CD14-positive monocyte (primary cell): ENCODE measurements around the gene CHCHD10. TPM values are rescaled to one million over a fixed set of nuclear protein-coding genes. Genes with fewer than 3 reads are reported as not detected.

Experiments used
- DNase-seq, 3 donors: peaks; one replicate each; pipeline ENCODE4 v3.0.0-alpha.2; 2011 to 2022
- H2AFZ ChIP-seq: 2 replicates; pipeline ENCODE4 v1.6.0; 2012; ENCODE audit warnings: mild to moderate bottlenecking, low read depth, low read length, inconsistent platforms; ENCODE audit not compliant: insufficient read depth, poor library complexity, severe bottlenecking
- H3K27ac ChIP-seq, 2 donors: 1 replicate in 1 of 2; 2 replicates in 1 of 2; pipeline ENCODE4 v1.5.1; 2012 to 2013; ENCODE audit warnings: low read length in 2 of 2, control low read depth in 1 of 2, inconsistent platforms in 1 of 2, low read depth in 1 of 2, mild to moderate bottlenecking in 1 of 2
- H3K27me3 ChIP-seq, 2 donors: one replicate each; pipeline versions ENCODE4 v1.6.0 to v1.6.1; 2011 to 2013; ENCODE audit warnings: low read length in 2 of 2; ENCODE audit not compliant: control insufficient read depth in 2 of 2, insufficient read depth in 2 of 2
- H3K36me3 ChIP-seq, 2 donors: replicated peaks in 1 of 2; 1 replicate in 1 of 2; 2 replicates in 1 of 2; pipeline versions ENCODE4 v1.5.1 to v1.6.1; 2012 to 2013; ENCODE audit warnings: low read length in 2 of 2, control low read depth in 1 of 2, inconsistent platforms in 1 of 2, mild to moderate bottlenecking in 1 of 2; ENCODE audit not compliant: insufficient read depth in 2 of 2, control insufficient read depth in 1 of 2
- H3K4me1 ChIP-seq, 2 donors: 1 replicate in 1 of 2; 2 replicates in 1 of 2; pipeline versions ENCODE4 v1.5.1 to v1.6.1; 2012 to 2013; ENCODE audit warnings: low read length in 2 of 2, control low read depth in 1 of 2, inconsistent platforms in 1 of 2, mild to moderate bottlenecking in 1 of 2, moderate library complexity in 1 of 2; ENCODE audit not compliant: insufficient read depth in 2 of 2, control insufficient read depth in 1 of 2
- H3K4me2 ChIP-seq: replicated peaks from 2 replicates; pipeline ENCODE3; 2012; ENCODE audit warnings: low read length, moderate library complexity, mild to moderate bottlenecking; ENCODE audit not compliant: poor library complexity, severe bottlenecking; ENCODE audit errors: extremely low read depth
- H3K4me3 ChIP-seq, 3 experiments: fragments of 200-600 bp in 1 of 3; sonication (generic) in 1 of 3; replicated peaks in 1 of 3; 1 replicate in 2 of 3; 2 replicates in 1 of 3; pipeline ENCODE4 v1.5.1; 2011 to 2013; ENCODE audit warnings: low read length in 3 of 3, mild to moderate bottlenecking in 3 of 3, control low read depth in 2 of 3, low read depth in 2 of 3, inconsistent platforms in 1 of 3, moderate library complexity in 1 of 3
- H3K79me2 ChIP-seq: 2 replicates; pipeline ENCODE4 v1.6.0; 2012; ENCODE audit warnings: mild to moderate bottlenecking, control low read depth, inconsistent platforms, low read length, moderate library complexity; ENCODE audit not compliant: insufficient read depth
- H3K9ac ChIP-seq: 2 replicates; pipeline ENCODE4 v1.6.0; 2017; ENCODE audit warnings: low read length, mild to moderate bottlenecking; ENCODE audit not compliant: insufficient read depth, poor library complexity, severe bottlenecking
- H3K9me3 ChIP-seq, 2 donors: replicated peaks in 1 of 2; 1 replicate in 1 of 2; 2 replicates in 1 of 2; pipeline versions ENCODE4 v1.5.1 to v1.6.1; 2012 to 2013; ENCODE audit warnings: low read length in 2 of 2, control low read depth in 1 of 2; ENCODE audit not compliant: control insufficient read depth in 1 of 2, insufficient read depth in 1 of 2
- H4K20me1 ChIP-seq: 2 replicates; pipeline ENCODE4 v1.6.0; 2012; ENCODE audit warnings: mild to moderate bottlenecking, low read length, control low read depth, moderate library complexity; ENCODE audit not compliant: insufficient read depth
- H3K27ac Mint-ChIP-seq, 7 donors: one replicate each; pipeline ENCODE4 v1.8.0; 2020; ENCODE audit warnings: mild to moderate bottlenecking in 7 of 7, mixed read lengths in 7 of 7, moderate library complexity in 6 of 7, inconsistent platforms in 2 of 7
- H3K27me3 Mint-ChIP-seq, 3 donors: one replicate each; pipeline ENCODE4 v1.8.0; 2021 to 2022; ENCODE audit warnings: low read depth in 3 of 3, mild to moderate bottlenecking in 3 of 3, mixed read lengths in 3 of 3, moderate library complexity in 3 of 3, inconsistent platforms in 1 of 3
- H3K36me3 Mint-ChIP-seq, 2 donors: one replicate each; pipeline ENCODE4 v1.8.0; 2020; ENCODE audit warnings: mixed read lengths in 2 of 2, inconsistent platforms in 1 of 2, mild to moderate bottlenecking in 1 of 2
- H3K4me1 Mint-ChIP-seq: one replicate; pipeline ENCODE4 v1.8.0; 2020; ENCODE audit warnings: mild to moderate bottlenecking, mixed read lengths
- H3K4me3 Mint-ChIP-seq, 2 donors: one replicate each; pipeline ENCODE4 v1.8.0; 2020; ENCODE audit warnings: mild to moderate bottlenecking in 2 of 2, mixed read lengths in 2 of 2, moderate library complexity in 1 of 2
- H3K9me3 Mint-ChIP-seq, 7 donors: one replicate each; pipeline ENCODE4 v1.8.0; 2020 to 2022; ENCODE audit warnings: mixed read lengths in 7 of 7, mild to moderate bottlenecking in 6 of 7, moderate library complexity in 6 of 7, inconsistent platforms in 2 of 7
- WGBS: methylation state at CpG from one replicate; pipeline ENCODE4 v1.1.5; 2013; ENCODE audit warnings: missing lambda C conversion rate; ENCODE audit not compliant: insufficient coverage; 5-methylcytosine and 5-hydroxymethylcytosine counted together
- intact Hi-C, 2 donors: fragments of 100-400 bp; cut with micrococcal nuclease; formaldehyde crosslinking; loops; one replicate each; pipeline versions ENCODE4 v1.15.0 to v1.15.1; 2023
- polyA plus RNA-seq, 3 donors: library from polyadenylated mRNA; depleted of rRNA in 1 of 3; unstranded in 2 of 3; stranded (reverse) in 1 of 3; fragments of 300-500 nt in 2 of 3; fragments of >200 nt in 1 of 3; fragmentation: Illumina TruSeq in 2 of 3; gene quantifications; 1 replicate in 2 of 3; 2 replicates in 1 of 3; pipeline ENCODE4 v1.2.3, GENCODE V29; 2012 to 2021
- TF ChIP-seq, protein P1 (sequence below): fragments of 200-600 bp; IDR thresholded peaks from one replicate; pipeline ENCODE4 v1.8.0; 2022; ENCODE audit warnings: antibody characterized with exemption, mild to moderate bottlenecking

The CHCHD10 gene
- polyA plus RNA-seq, 3 donors, result 15.3 to 46.7 (median 26.8) TPM

DNA sequence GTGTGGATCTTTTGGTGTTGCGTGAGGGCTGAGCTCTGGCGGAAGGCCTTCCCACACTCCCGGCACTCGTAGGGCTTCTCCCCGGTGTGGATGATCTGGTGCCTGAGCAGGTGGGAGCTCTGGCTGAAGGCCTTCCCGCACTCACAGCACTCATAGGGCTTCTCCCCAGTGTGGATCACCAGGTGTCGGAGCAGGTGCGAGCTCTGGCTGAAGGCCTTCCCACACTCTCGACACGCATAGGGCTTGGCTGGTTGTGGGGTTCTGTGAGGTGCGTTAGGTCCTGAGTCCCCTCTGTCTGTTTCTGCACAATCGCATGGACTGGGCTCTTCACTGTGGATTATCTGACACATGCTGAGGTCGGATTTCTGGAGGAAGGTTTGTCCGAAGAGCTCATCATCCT, 23.3 kb downstream of the CHCHD10 start:
- Histone ChIP-seq H3K9me3 (no peaks in the 10 kb centered on the region), H3K27me3 (no peaks in the 10 kb centered on the region), H2AFZ (no peak overlapping the region), H3K27ac (no peak overlapping the region), H4K20me1 (no peaks in the 10 kb centered on the region), H3K79me2 (peaks cover 1% of the 10 kb centered on the region), H3K4me3 (no peak overlapping the region), H3K36me3 (peaks cover 22 to 31% of the 10 kb centered on the region in 2 donors), H3K4me1 (peaks cover under 1% of the 10 kb centered on the region in 2 donors), H3K4me2 (no peak overlapping the region), H3K9ac (no peak overlapping the region)
- intact Hi-C loops, result no loop called here
- Mint-ChIP-seq H3K9me3 (peaks cover 0 to 1% (median 0%) of the 10 kb centered on the region in 7 donors), H3K36me3 (peaks cover 27 to 28% of the 10 kb centered on the region in 2 donors), H3K4me3 (no peak overlapping the region), H3K27ac (peak overlapping the region in 1 of 7 donors; percentile 17), H3K27me3 (peaks cover 0 to under 1% (median 0%) of the 10 kb centered on the region in 3 donors), H3K4me1 (peaks cover 9% of the 10 kb centered on the region)
- WGBS, result 99% methylated on average over 14 of the region's 14 CpGs
- no peak for DNase-seq
- TF ChIP-seq, protein P1, sequence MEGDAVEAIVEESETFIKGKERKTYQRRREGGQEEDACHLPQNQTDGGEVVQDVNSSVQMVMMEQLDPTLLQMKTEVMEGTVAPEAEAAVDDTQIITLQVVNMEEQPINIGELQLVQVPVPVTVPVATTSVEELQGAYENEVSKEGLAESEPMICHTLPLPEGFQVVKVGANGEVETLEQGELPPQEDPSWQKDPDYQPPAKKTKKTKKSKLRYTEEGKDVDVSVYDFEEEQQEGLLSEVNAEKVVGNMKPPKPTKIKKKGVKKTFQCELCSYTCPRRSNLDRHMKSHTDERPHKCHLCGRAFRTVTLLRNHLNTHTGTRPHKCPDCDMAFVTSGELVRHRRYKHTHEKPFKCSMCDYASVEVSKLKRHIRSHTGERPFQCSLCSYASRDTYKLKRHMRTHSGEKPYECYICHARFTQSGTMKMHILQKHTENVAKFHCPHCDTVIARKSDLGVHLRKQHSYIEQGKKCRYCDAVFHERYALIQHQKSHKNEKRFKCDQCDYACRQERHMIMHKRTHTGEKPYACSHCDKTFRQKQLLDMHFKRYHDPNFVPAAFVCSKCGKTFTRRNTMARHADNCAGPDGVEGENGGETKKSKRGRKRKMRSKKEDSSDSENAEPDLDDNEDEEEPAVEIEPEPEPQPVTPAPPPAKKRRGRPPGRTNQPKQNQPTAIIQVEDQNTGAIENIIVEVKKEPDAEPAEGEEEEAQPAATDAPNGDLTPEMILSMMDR, result no peak

DNA sequence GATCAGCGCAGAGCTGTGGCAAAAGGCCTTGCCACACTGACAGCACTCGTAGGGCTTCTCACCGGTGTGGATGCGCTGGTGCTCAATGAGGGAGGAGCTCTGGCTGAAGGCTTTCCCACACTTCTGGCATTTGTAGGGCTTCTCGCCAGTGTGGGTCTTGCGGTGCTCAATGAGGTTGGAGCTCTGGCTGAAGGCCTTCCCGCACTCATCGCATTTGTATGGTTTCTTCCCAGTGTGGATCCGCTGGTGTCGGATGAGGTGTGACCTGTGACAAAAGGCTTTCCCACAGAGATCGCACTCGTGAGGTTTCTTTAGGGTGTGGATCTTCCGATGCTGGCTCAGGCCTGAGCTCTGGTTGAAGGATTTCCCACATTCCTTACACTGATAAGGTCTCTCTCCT, 23.8 kb downstream of the CHCHD10 start:
- Mint-ChIP-seq H3K4me1 (peaks cover 9% of the 10 kb centered on the region), H3K27me3 (peaks cover 0 to 2% (median 0%) of the 10 kb centered on the region in 3 donors), H3K27ac (no peak overlapping the region), H3K36me3 (peaks cover 27 to 28% of the 10 kb centered on the region in 2 donors), H3K9me3 (peaks cover 0 to 1% (median 0%) of the 10 kb centered on the region in 7 donors), H3K4me3 (no peak overlapping the region)
- Histone ChIP-seq H2AFZ (no peak overlapping the region), H3K27ac (no peak overlapping the region), H3K9ac (no peak overlapping the region), H3K27me3 (no peaks in the 10 kb centered on the region), H3K9me3 (no peaks in the 10 kb centered on the region), H3K4me1 (no peaks in the 10 kb centered on the region), H3K36me3 (peaks cover 22 to 31% of the 10 kb centered on the region in 2 donors), H4K20me1 (no peaks in the 10 kb centered on the region), H3K4me2 (no peak overlapping the region), H3K79me2 (no peaks in the 10 kb centered on the region), H3K4me3 (no peak overlapping the region)
- WGBS, result 96% methylated on average over 12 of the region's 13 CpGs
- TF ChIP-seq, protein P1, result no peak
- intact Hi-C loops, result no loop called here
- no peak for DNase-seq
